ENCODE results near the gene LRFN5. TPM values are rescaled to one million over a fixed set of nuclear protein-coding genes. Genes with fewer than 3 reads are reported as not detected.

The LRFN5 gene
- total and polyA plus RNA-seq, 9 of the 15 experiments (the other 6 are each of a cell fraction or from before 2014, with no cell fraction given), result 0.01 to 0.27 (median 0.09) TPM; not detected in 1

GRCh38 chr14:41758011-41758665, 151.5 kb downstream of the LRFN5 start:
- Histone ChIP-seq H2AFZ (ENCODE audit: low read depth, low read length) (no peak overlapping the region), H4K20me1 (replicated peaks; ENCODE audit: control insufficient read depth, insufficient read depth, low read length) (no peaks in the 10 kb centered on the region), H3K9ac (ENCODE audit: insufficient read depth in 1 of 2, low read depth in 2 of 2, low read length in 2 of 2) (no peak overlapping the region), H3K4me3 (no peak overlapping the region), H3K9me1 (ENCODE audit: control insufficient read depth, insufficient read depth, low read length) (no peaks in the 10 kb centered on the region), H3K4me1 (replicated peaks in 1 of 2; ENCODE audit: control insufficient read depth in 2 of 2, insufficient read depth in 2 of 2, low read length in 2 of 2) (no peaks in the 10 kb centered on the region), H3K4me2 (ENCODE audit: insufficient read depth, low read length) (no peak overlapping the region), H3K9me3 (replicated peaks; ENCODE audit: control insufficient read depth, insufficient read depth, low read depth, low read length) (no peaks in the 10 kb centered on the region), H3K36me3 (ENCODE audit: control insufficient read depth, insufficient read depth, low read length) (no peaks in the 10 kb centered on the region), H3K27ac (ENCODE audit: extremely low read depth, low read depth, low read length) (no peak overlapping the region), H3K79me2 (ENCODE audit: control insufficient read depth, insufficient read depth, low read length) (no peaks in the 10 kb centered on the region), H3K27me3 (ENCODE audit: control insufficient read depth in 2 of 2, insufficient read depth in 2 of 2, low read length in 2 of 2) (no peaks in the 10 kb centered on the region)
- ChIA-PET POLR2A (no interaction called here), CTCF (ENCODE audit: low intra/inter-chr PET ratio) (no interaction called here)
- BruUV-seq (replicated peaks), result no TSS peak
- FAIRE-seq, result no peak
- DNase-seq (ENCODE audit: extremely low read depth in 1 of 4, low spot score in 3 of 4), result no peak
- no peak for ATAC-seq
- TF ChIP-seq SRSF1 (IDR thresholded peaks at IDR 0.05; ENCODE audit: low read depth, low read length), result no peak
- no peak for TF ChIP-seq U2AF2 (optimal IDR thresholded peaks at IDR 0.05; ENCODE audit: low read depth, low read length)
- no peak for TF ChIP-seq RAD21 (CRISPR knock-in tag; conservative IDR thresholded peaks at IDR 0.05 in 1 of 2, IDR thresholded peaks at IDR 0.05 in 1 of 2)
- TF ChIP-seq MCM7 (IDR thresholded peaks at IDR 0.05), result no peak
- no peak for TF ChIP-seq CBX3 (IDR thresholded peaks at IDR 0.05; ENCODE audit: borderline replicate concordance in 1 of 2, low read length in 2 of 2)
- no peak for TF ChIP-seq ATF4 (CRISPR knock-in tag; IDR thresholded peaks at IDR 0.05)
- TF ChIP-seq ZNF408 (CRISPR knock-in tag; IDR thresholded peaks at IDR 0.05; ENCODE audit: low read depth), result no peak
- intact Hi-C loops (cut with micrococcal nuclease) (no loop called here), in situ Hi-C loops (cut with MboI) (no loop called here)
- 0% methylated on average over 1 of the region's 1 CpG for WGBS (ENCODE audit: insufficient coverage, low coverage, missing lambda C conversion rate)

Data from K562 (cell line).